Activated T-cell treated with anti-CD3 and anti-CD28 coated beads, Interleukin-2, amount 50 U/mL, for 72 hours (primary cell): ENCODE measurements around the gene DPY19L1. TPM values are rescaled to one million over a fixed set of nuclear protein-coding genes. Genes with fewer than 3 reads are reported as not detected.
A peak's percentile ranks its signal among the peaks of the same experiment; 100 is the strongest.
"Not testable (repeated sequence)": the region's sequence is repeated elsewhere in the genome, so short reads cannot be mapped to it uniquely, and the experiment has no call there.

Source experiments
- ATAC-seq, 2 donors: fragments of 150-1000 bp; cut with Tn5 transposase; replicated peaks in 1 of 2; 2 replicates each; pipeline ENCODE4 v1.10.0; 2021; ENCODE audit warnings: moderate library complexity in 2 of 2, mild to moderate bottlenecking in 1 of 2
- DNase-seq, 2 donors: peaks; one replicate each; pipeline ENCODE4 v3.0.0; 2021 to 2022; ENCODE audit warnings: mixed read lengths in 1 of 2
- H3K27ac Mint-ChIP-seq: one replicate; pipeline ENCODE4 v1.8.0; 2022; ENCODE audit warnings: mild to moderate bottlenecking, moderate library complexity, mixed read lengths
- H3K27me3 Mint-ChIP-seq: one replicate; pipeline ENCODE4 v1.8.0; 2022; ENCODE audit warnings: low read depth, mixed read lengths
- H3K36me3 Mint-ChIP-seq, 2 donors: one replicate each; pipeline ENCODE4 v1.8.0; 2022; ENCODE audit warnings: mixed read lengths in 2 of 2, mild to moderate bottlenecking in 1 of 2; ENCODE audit not compliant: insufficient read depth in 2 of 2
- H3K4me1 Mint-ChIP-seq: one replicate; pipeline ENCODE4 v1.8.0; 2022; ENCODE audit warnings: low read depth, mixed read lengths
- H3K4me3 Mint-ChIP-seq, 2 donors: one replicate each; pipeline ENCODE4 v1.8.0; 2022; ENCODE audit warnings: mild to moderate bottlenecking in 2 of 2, mixed read lengths in 2 of 2, moderate library complexity in 2 of 2
- H3K9me3 Mint-ChIP-seq, 2 donors: one replicate each; pipeline ENCODE4 v1.8.0; 2022; ENCODE audit warnings: mixed read lengths in 2 of 2
- total RNA-seq, 2 donors: library from RNA; stranded (reverse); gene quantifications; one replicate each; pipeline ENCODE4 v1.2.3, GENCODE V29; 2022

Gene DPY19L1
- total RNA-seq, 2 donors from 2014 or later, result 7.6 to 14.6 TPM

DNA sequence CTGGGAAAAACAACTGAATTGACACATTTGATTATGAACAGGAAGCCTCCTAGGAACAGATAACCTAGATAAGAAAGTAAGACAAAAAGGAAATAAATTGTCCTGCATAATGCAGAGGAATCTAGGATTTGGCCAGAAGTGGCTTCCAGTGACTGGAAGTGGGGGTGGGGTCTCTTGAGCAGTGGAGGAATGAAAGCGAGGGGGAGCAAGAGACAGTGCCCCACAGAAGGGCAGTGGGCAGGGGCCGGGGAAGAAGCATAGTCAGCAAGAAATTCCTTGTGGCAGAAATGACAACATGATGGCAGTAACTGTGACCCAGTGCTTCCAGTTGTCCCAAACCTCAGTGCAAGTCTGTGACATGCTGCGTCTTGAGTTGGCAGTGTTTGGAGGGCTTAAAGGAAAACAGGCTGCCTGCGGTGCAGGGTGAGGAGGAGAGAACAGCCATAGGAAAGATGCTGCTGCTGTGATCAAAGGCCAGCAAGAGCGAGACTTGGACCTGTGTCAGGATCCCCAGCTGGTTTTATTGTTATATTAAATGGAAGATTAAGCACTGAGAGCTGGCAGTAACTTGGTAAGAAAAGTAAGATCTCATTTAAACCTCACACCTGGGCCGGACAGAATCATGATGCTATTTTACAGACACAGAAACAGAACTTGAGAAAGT lies 119.0 kb downstream of the DPY19L1 start:
- H3K27me3 Mint-ChIP-seq, result peaks cover 15% of the 10 kb centered on the region
- DNase-seq, H3K27ac Mint-ChIP-seq, H3K4me1 Mint-ChIP-seq, H3K9me3 Mint-ChIP-seq, H3K36me3 Mint-ChIP-seq, H3K4me3 Mint-ChIP-seq, ATAC-seq: not testable (repeated sequence)

DNA sequence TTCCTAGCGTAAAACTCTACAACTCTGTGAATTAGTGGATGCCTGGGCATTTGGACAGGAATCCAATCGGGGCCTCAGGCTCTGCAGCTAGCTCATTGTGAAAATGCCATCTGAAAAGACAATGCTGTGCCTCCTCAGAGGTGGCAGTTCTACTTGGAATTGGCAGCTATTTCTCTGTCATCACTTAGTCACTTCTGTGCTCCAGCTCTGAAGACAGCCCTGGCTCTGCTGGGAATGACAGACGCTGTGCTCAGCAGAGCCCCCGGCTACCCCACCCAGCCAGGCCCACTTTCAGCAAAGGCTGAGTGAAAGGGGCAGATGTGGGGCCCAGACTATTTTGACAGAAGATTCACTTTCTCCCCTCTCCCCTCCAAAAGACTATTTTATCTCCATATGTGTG lies 119.8 kb downstream of the DPY19L1 start:
- H3K9me3 Mint-ChIP-seq, H3K27ac Mint-ChIP-seq, ATAC-seq, H3K4me1 Mint-ChIP-seq, H3K36me3 Mint-ChIP-seq, H3K4me3 Mint-ChIP-seq, DNase-seq: not testable (repeated sequence)
- H3K27me3 Mint-ChIP-seq, result peaks cover 16% of the 10 kb centered on the region

DNA sequence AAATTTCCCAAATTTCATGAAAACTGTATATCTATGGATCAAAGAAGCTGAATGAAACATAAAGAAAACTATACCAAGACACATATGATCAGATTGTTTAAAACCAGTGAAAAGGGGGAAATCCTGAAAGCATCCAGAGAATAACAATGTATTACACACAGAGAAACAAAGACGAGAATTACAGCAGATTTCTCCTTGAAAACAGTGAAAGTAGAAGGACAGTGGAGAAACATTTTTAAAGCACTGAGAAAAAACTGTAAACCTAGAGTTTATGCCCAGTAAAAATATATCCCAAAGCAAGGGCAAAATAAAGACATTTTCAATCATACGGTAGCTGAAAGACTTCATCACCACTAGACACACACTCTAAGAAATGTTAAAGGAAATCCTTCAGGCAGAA lies 121.0 kb downstream of the DPY19L1 start:
- Mint-ChIP-seq H3K27ac (no peak overlapping the region), H3K27me3 (peaks cover 16% of the 10 kb centered on the region), H3K9me3 (peaks cover 2 to 5% of the 10 kb centered on the region in 2 donors), H3K4me1 (no peaks in the 10 kb centered on the region), H3K4me3 (no peak overlapping the region), H3K36me3 (no peaks in the 10 kb centered on the region)
- DNase-seq (no peak), ATAC-seq (no peak)

- Mint-ChIP-seq H3K9me3 (peaks cover 3 to 6% of the 10 kb centered on the region in 2 donors), H3K27ac (no peak overlapping the region), H3K4me3 (no peak overlapping the region), H3K27me3 (peaks cover 10% of the 10 kb centered on the region), H3K4me1 (no peaks in the 10 kb centered on the region), H3K36me3 (no peaks in the 10 kb centered on the region)
- DNase-seq (no peak), ATAC-seq (no peak)
These were observed 125.0 kb downstream of the DPY19L1 start for GRCh38 chr7:34912236-34912635.

DNA sequence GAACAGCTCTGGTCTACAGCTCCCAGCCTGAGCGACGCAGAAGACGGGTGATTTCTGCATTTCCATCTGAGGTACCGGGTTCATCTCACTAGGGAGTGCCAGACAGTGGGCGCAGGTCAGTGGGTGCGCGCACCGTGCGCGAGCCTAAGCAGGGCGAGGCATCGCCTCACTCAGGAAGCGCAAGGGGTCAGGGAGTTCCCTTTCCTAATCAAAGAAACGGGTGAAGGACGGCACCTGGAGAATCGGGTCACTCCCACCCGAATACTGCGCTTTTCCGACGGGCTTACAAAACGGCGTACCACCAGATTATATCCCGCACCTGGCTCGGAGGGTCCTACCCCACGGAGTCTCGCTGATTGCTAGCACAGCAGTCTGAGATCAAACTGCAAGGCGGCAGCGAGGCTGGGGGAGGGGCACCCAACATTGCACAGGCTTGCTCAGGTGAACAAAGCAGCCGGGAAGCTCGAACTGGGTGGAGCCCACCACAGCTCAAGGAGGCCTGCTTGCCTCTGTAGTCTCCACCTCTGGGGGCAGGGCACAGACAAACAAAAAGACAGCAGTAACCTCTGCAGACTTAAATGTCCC lies 130.9 kb downstream of the DPY19L1 start:
- not testable (repeated sequence) for H3K4me1 Mint-ChIP-seq, H3K9me3 Mint-ChIP-seq, ATAC-seq, H3K36me3 Mint-ChIP-seq, H3K27ac Mint-ChIP-seq, DNase-seq
- Mint-ChIP-seq H3K27me3 (peaks cover 11% of the 10 kb centered on the region), H3K4me3 (peak overlapping the region; percentile 27 to 65)

- peaks cover 0 to 4% of the 10 kb centered on the region in 2 donors for H3K9me3 Mint-ChIP-seq
- ATAC-seq (no peak), DNase-seq (no peak)
- H3K4me1 Mint-ChIP-seq, result no peaks in the 10 kb centered on the region
- H3K27ac Mint-ChIP-seq, result no peak overlapping the region
- no peaks in the 10 kb centered on the region for H3K36me3 Mint-ChIP-seq
- no peak overlapping the region for H3K4me3 Mint-ChIP-seq
- H3K27me3 Mint-ChIP-seq, result peaks cover 12% of the 10 kb centered on the region
These were observed 132.3 kb downstream of the DPY19L1 start for GRCh38 chr7:34904987-34905386.

- H3K36me3 Mint-ChIP-seq, H3K4me1 Mint-ChIP-seq, DNase-seq, ATAC-seq, H3K4me3 Mint-ChIP-seq, H3K27ac Mint-ChIP-seq, H3K9me3 Mint-ChIP-seq: not testable (repeated sequence)
- H3K27me3 Mint-ChIP-seq, result peaks cover 23% of the 10 kb centered on the region
These were observed 133.4 kb downstream of the DPY19L1 start for GRCh38 chr7:34903921-34904320.

GRCh38 chr7:34902182-34902581 lies 135.1 kb downstream of the DPY19L1 start:
- no peak overlapping the region for H3K27ac Mint-ChIP-seq

GRCh38 chr7:34900891-34901513 lies 136.3 kb downstream of the DPY19L1 start:
- H3K27ac Mint-ChIP-seq, result no peak overlapping the region
- H3K9me3 Mint-ChIP-seq, result no peaks in the 10 kb centered on the region
- no peak overlapping the region for H3K4me3 Mint-ChIP-seq
- H3K4me1 Mint-ChIP-seq, result no peaks in the 10 kb centered on the region
- H3K36me3 Mint-ChIP-seq, result no peaks in the 10 kb centered on the region
- DNase-seq (peak in 1 of 2 donors; percentile 15), ATAC-seq (peak; percentile 46 to 64)
- peaks cover 27% of the 10 kb centered on the region for H3K27me3 Mint-ChIP-seq

More at GRCh38 chr7:34902182-34902581, 135.1 kb downstream of the DPY19L1 start:
- Mint-ChIP-seq H3K4me3 (no peak overlapping the region), H3K9me3 (no peaks in the 10 kb centered on the region), H3K36me3 (no peaks in the 10 kb centered on the region), H3K27me3 (peaks cover 29% of the 10 kb centered on the region), H3K4me1 (no peaks in the 10 kb centered on the region)
- ATAC-seq, result no peak
- no peak for DNase-seq

DNA sequence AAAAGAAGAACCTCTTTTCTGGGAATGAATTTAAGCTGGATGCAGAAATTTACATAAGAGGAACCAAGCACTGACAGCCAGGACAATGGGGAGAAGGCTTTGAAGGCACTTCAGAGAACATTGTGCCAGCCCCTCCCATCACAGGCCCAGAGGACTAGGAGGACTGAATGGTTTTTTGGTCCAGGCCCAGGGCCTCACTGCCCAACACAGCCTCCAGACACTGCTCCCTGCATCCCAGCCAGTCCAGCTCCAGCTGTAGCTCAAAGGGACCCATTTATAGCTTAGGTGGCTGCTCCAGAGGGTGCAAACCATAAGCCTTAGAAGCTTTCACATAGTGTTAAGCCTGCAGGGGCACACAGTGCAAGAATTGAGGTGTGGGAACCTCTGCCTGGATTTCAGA lies 142.1 kb downstream of the DPY19L1 start:
- peaks cover 3 to 4% of the 10 kb centered on the region in 2 donors for H3K36me3 Mint-ChIP-seq
- DNase-seq (no peak), ATAC-seq (no peak)
- no peak overlapping the region for H3K4me3 Mint-ChIP-seq
- no peaks in the 10 kb centered on the region for H3K4me1 Mint-ChIP-seq
- H3K27me3 Mint-ChIP-seq, result peaks cover 18% of the 10 kb centered on the region
- H3K27ac Mint-ChIP-seq, result no peak overlapping the region
- peaks cover 4 to 6% of the 10 kb centered on the region in 2 donors for H3K9me3 Mint-ChIP-seq

DNA sequence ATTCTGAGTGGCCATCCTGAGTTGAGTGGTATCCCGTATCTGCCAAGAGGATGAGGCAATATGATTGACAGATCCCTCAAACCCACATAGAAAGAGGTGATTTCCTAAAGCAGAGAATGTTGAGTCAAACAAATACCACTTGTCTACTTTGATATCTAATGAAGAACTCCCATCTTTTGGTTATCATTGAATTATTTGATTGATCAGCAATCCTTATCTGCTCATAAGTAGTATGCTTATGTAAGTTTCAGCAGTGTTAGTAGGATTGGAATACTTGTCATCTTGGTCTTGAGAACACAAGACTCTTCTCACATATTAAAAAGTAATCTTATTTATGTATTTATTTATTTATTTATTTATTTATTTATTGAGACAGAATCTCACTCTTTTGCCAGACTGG lies 147.3 kb downstream of the DPY19L1 start:
- H3K27me3 Mint-ChIP-seq, result no peaks in the 10 kb centered on the region
- H3K9me3 Mint-ChIP-seq, result peaks cover 5 to 6% of the 10 kb centered on the region in 2 donors
- H3K4me1 Mint-ChIP-seq, result no peaks in the 10 kb centered on the region
- peaks cover 3 to 4% of the 10 kb centered on the region in 2 donors for H3K36me3 Mint-ChIP-seq
- DNase-seq (no peak), ATAC-seq (no peak)
- no peak overlapping the region for H3K27ac Mint-ChIP-seq
- H3K4me3 Mint-ChIP-seq, result no peak overlapping the region

GRCh38 chr7:34886856-34887255 lies 150.4 kb downstream of the DPY19L1 start:
- Mint-ChIP-seq H3K27ac (no peak overlapping the region), H3K36me3 (peaks cover 5 to 8% of the 10 kb centered on the region in 2 donors), H3K27me3 (no peaks in the 10 kb centered on the region), H3K4me1 (no peaks in the 10 kb centered on the region), H3K4me3 (no peak overlapping the region), H3K9me3 (peaks cover 7 to 10% of the 10 kb centered on the region in 2 donors)
- no peak for ATAC-seq
- DNase-seq, result no peak

GRCh38 chr7:34883855-34884254 lies 153.4 kb downstream of the DPY19L1 start:
- not testable (repeated sequence) for H3K4me1 Mint-ChIP-seq, ATAC-seq, H3K9me3 Mint-ChIP-seq, H3K27me3 Mint-ChIP-seq, H3K4me3 Mint-ChIP-seq, H3K36me3 Mint-ChIP-seq, DNase-seq, H3K27ac Mint-ChIP-seq
